Heart right ventricle (tissue), 16 donors: ENCODE data around the gene RAF1. TPM values are rescaled to one million over a fixed set of nuclear protein-coding genes. Genes with fewer than 3 reads are reported as not detected.

Source experiments
- ATAC-seq, 8 donors: fragments of 200-7000 bp; cut with Tn5 transposase; one replicate each; pipeline ENCODE4 v1.9.1; 2020; ENCODE audit warnings: mild to moderate bottlenecking in 8 of 8, moderate library complexity in 8 of 8, moderate number of reproducible peaks in 1 of 8
- DNase-seq, 2 donors: peaks; one replicate each; pipeline ENCODE4 v3.0.0-alpha.2; 2020
- H3K27ac ChIP-seq, 10 donors: fragments of 200-600 bp; sonication (generic) in 2 of 10; one replicate each; pipeline versions ENCODE4 v1.5.0 to v1.8.0; 2020 to 2022; ENCODE audit warnings: mild to moderate bottlenecking in 3 of 10
- H3K27me3 ChIP-seq, 7 donors: fragments of 200-600 bp; one replicate each; pipeline ENCODE4 v1.8.0; 2021 to 2022; ENCODE audit warnings: mild to moderate bottlenecking in 2 of 7
- H3K36me3 ChIP-seq, 9 donors: fragments of 200-600 bp; sonication (generic) in 1 of 9; one replicate each; pipeline versions ENCODE4 v1.5.0 to v1.8.0; 2020 to 2022; ENCODE audit warnings: mild to moderate bottlenecking in 2 of 9
- H3K4me1 ChIP-seq, 9 donors: fragments of 200-600 bp; sonication (generic) in 1 of 9; one replicate each; pipeline versions ENCODE4 v1.5.0 to v1.8.0; 2020 to 2022; ENCODE audit warnings: mild to moderate bottlenecking in 4 of 9
- H3K4me3 ChIP-seq, 10 donors: fragments of 200-600 bp; sonication (generic) in 2 of 10; one replicate each; pipeline versions ENCODE4 v1.5.0 to v1.8.0; 2020 to 2022; ENCODE audit warnings: mild to moderate bottlenecking in 7 of 10, moderate library complexity in 2 of 10
- H3K9me3 ChIP-seq, 11 donors: fragments of 200-600 bp in 10 of 11; sonication (generic) in 2 of 11; one replicate each; pipeline versions ENCODE4 v1.5.0 to v1.8.0; 2013 to 2022; ENCODE audit warnings: mild to moderate bottlenecking in 2 of 11, control low read depth in 1 of 11, moderate library complexity in 1 of 11
- WGBS, 2 donors: extraction: QIAGEN DNeasy Blood & Tissue Kit; methylation state at CpG; one replicate each; pipeline ENCODE4 v1.1.7; 2013; ENCODE audit warnings: inconsistent platforms in 1 of 2; 5-methylcytosine and 5-hydroxymethylcytosine counted together
- intact Hi-C, 10 donors: fragments of 100-400 bp; cut with DNase I; formaldehyde crosslinking; loops; one replicate each; pipeline versions ENCODE4 v1.11.1 to v1.14.2; 2022
- polyA plus RNA-seq, 2 donors: library from polyadenylated mRNA; stranded (reverse); fragments of 200-250 nt; gene quantifications; one replicate each; pipeline ENCODE4 v1.2.3, GENCODE V29; 2013
- total RNA-seq, 10 donors: library from RNA; stranded (reverse); fragmentation: NEBNext Ultra II Directional in 3 of 10; extraction: Animal tissue kit (Norgen Biotek cat#: 25700) in 3 of 10; gene quantifications; one replicate each; pipeline versions ENCODE4 v1.2.1 to v1.2.4, GENCODE V29; 2021 to 2023
- TF ChIP-seq, protein P1 (sequence below), 9 donors: fragments of 200-600 bp; sonication (generic) in 2 of 9; IDR thresholded peaks; one replicate each; pipeline versions ENCODE4 v1.5.0 to v1.8.0; 2021 to 2022; ENCODE audit warnings: antibody characterized with exemption in 9 of 9, mild to moderate bottlenecking in 5 of 9, moderate library complexity in 1 of 9
- donor health status: Arrhythmogenic right ventricular cardiomyopathy.
- donor health status: ischemic (EF 13 %, LVEDD 7.1; RV severe dilation, severe dysfunction).
- donor health status: healthy with polysubstance abuse.
- donor health status: DM: no; HTN: yes; CAD: no.
- donor health status: DM: no; HTN: no; CAD: no.
- donor health status: ischemic (EF 25% LVEDD 6.9; RV normal size, moderate dysfunction).
- donor health status: ischemic (EF 25% LVEDD 5.7; RV mildly dilated, moderate dysfunction).
- donor health status: healthy.
- donor health status: DM: yes; HTN: yes; CAD: no.
- donor health status: Ischemic cardiomyopathy.
- donor health status: ischemic (EF 35%, LVEDD 5.7; RV mildly dilated, moderate dysfunction).
- donor health status: nonischemic (EF 11% LVEDD 7.7; RV severe dilation, severe dysfunction).
- donor health status: DM: yes; HTN: yes; CAD: no.
- donor health status: PGD.
- donor health status: ischemic (EF 29% LVEDD 5.4; RV normal size, mild dysfunction).
- donor health status: nonischemic (EF 23%, LVEDD 6.1; RV moderate dilation, normal function).

Gene RAF1
- total and polyA plus RNA-seq, 12 donors: 65.4 to 193 (median 123) TPM

DNA sequence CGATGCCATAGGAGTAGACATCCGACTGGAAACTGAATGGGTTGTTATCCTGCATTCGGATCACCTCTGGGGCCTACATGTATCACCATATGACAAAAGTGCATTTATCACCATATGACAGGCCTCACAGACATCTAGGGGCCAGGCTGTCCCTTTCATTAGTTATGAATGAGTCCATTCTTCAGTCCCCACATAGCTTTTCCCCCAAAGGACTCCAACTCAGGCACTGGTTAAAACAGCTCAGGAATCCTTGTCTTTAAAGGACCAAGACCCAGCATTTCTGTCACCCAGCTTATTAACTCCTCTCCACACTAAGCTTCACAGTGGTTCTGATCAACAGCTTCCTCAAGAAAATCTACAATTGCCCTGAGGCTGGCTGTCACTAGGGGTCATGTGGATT is 78.7 kb downstream of the RAF1 start:
- TF ChIP-seq, protein P1, sequence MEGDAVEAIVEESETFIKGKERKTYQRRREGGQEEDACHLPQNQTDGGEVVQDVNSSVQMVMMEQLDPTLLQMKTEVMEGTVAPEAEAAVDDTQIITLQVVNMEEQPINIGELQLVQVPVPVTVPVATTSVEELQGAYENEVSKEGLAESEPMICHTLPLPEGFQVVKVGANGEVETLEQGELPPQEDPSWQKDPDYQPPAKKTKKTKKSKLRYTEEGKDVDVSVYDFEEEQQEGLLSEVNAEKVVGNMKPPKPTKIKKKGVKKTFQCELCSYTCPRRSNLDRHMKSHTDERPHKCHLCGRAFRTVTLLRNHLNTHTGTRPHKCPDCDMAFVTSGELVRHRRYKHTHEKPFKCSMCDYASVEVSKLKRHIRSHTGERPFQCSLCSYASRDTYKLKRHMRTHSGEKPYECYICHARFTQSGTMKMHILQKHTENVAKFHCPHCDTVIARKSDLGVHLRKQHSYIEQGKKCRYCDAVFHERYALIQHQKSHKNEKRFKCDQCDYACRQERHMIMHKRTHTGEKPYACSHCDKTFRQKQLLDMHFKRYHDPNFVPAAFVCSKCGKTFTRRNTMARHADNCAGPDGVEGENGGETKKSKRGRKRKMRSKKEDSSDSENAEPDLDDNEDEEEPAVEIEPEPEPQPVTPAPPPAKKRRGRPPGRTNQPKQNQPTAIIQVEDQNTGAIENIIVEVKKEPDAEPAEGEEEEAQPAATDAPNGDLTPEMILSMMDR (IDR thresholded peaks at IDR 0.05): no peak
- peaks cover 0 to 99% (median 68%) of the 10 kb centered on the region in 9 donors for H3K36me3 ChIP-seq
- ATAC-seq (no peak), DNase-seq (no peak)
- 65 to 69% methylated on average over 3 of the region's 3 CpGs for WGBS, 2 donors
- no peaks in the 10 kb centered on the region for H3K27me3 ChIP-seq
- no peak overlapping the region for H3K4me3 ChIP-seq
- peaks cover 0 to 36% (median 17%) of the 10 kb centered on the region in 9 donors for H3K4me1 ChIP-seq
- no peaks in the 10 kb centered on the region for H3K9me3 ChIP-seq
- H3K27ac ChIP-seq: no peak overlapping the region
- intact Hi-C loops: loop anchor here in 1 of 10 donors (10.0 kb wide), 1 partner anchor 130 kb away; no protein-coding TSS in a partner anchor

DNA sequence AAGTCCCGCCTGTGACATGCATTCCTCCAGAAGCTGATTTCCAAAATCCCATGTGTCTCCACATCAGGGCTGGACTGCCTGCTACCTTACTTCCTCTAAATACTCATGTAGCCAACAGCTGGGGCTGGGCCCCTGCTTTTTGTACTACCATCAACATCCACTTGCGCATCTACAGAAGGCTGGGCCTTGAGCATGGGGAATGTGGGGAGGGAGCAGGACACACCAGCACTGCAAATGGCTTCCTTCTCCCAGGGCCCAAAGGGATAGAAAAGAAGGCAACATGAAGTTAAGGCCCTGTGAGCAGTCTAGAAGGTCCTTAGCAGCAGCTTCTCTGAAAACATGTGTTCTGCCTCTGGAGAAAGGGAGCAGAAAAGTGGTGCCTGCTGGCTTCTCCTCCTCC is 79.8 kb downstream of the RAF1 start:
- H3K4me3 ChIP-seq: no peak overlapping the region
- H3K9me3 ChIP-seq: no peaks in the 10 kb centered on the region
- DNase-seq (no peak), ATAC-seq (no peak)
- H3K27ac ChIP-seq: no peak overlapping the region
- WGBS, 2 donors: 86 to 91% methylated on average over 2 of the region's 2 CpGs
- no peaks in the 10 kb centered on the region for H3K27me3 ChIP-seq
- intact Hi-C loops: loop anchor here in 1 of 10 donors (10.0 kb wide), 1 partner anchor 131 kb away; no protein-coding TSS in a partner anchor
- H3K36me3 ChIP-seq: peaks cover 0 to 99% (median 69%) of the 10 kb centered on the region in 9 donors
- TF ChIP-seq, protein P1 (IDR thresholded peaks at IDR 0.05): no peak
- H3K4me1 ChIP-seq: peaks cover 0 to 37% (median 14%) of the 10 kb centered on the region in 9 donors

DNA sequence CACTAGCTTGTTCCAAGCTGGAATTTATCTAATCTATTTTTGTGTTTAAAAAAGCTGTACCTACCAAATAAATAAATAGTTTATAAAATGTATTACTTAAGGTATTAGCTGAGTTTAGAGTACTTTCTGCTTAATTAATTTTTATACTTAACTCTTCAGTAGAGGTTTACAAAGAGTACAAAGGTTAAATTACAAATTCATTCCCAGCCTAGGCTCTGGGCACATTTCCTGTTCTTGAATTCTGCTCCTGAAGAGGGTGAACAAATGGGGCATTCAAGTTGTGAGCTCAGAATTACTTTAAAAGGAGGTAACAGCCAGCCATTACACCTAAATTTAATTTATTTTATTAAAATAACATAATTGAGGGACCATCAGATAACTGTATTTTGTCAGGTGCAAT is 80.6 kb downstream of the RAF1 start:
- peaks cover 0 to 30% (median 14%) of the 10 kb centered on the region in 9 donors for H3K4me1 ChIP-seq
- intact Hi-C loops: loop anchor here in 1 of 10 donors (10.0 kb wide), 1 partner anchor 132 kb away; no protein-coding TSS in a partner anchor
- ATAC-seq: no peak
- no peaks in the 10 kb centered on the region for H3K27me3 ChIP-seq
- no peak overlapping the region for H3K4me3 ChIP-seq
- H3K27ac ChIP-seq: no peak overlapping the region
- TF ChIP-seq, protein P1 (IDR thresholded peaks at IDR 0.05): no peak
- no peak for DNase-seq
- no peaks in the 10 kb centered on the region for H3K9me3 ChIP-seq
- H3K36me3 ChIP-seq: peaks cover 0 to 99% (median 71%) of the 10 kb centered on the region in 9 donors

DNA sequence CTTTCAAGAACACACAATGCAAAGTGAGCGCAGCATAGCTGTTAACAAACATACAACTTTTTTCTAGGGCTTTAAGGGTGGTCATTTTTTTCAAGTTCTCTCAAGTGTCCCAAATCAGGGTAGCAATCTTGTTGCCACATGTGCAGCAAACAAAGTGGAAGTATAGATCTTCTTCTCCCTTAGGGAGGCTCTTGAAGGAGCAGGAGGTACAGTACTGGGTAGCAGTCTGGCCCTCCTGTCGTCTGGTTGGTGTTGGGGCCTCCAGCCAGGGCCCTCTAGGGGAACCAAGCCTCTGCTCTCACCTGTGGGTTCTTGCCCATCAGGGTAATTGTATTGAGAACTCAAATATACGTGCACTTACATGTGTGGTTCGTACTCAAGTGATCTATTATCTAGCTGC is 81.2 kb downstream of the RAF1 start:
- TF ChIP-seq, protein P1 (IDR thresholded peaks at IDR 0.05): no peak
- peaks cover 0 to 24% (median 14%) of the 10 kb centered on the region in 9 donors for H3K4me1 ChIP-seq
- no peak overlapping the region for H3K27ac ChIP-seq
- ATAC-seq (no peak), DNase-seq (no peak)
- intact Hi-C loops: loop anchor here in 1 of 10 donors (10.0 kb wide), 1 partner anchor 132 kb away; no protein-coding TSS in a partner anchor
- 79% methylated on average over 4 of the region's 4 CpGs for WGBS, 2 donors
- no peaks in the 10 kb centered on the region for H3K27me3 ChIP-seq
- H3K36me3 ChIP-seq: peaks cover 0 to 99% (median 71%) of the 10 kb centered on the region in 9 donors
- H3K9me3 ChIP-seq: peaks cover 0 to 2% (median 0%) of the 10 kb centered on the region in 11 donors
- H3K4me3 ChIP-seq: no peak overlapping the region
